GM12878 (cell line): Measurements from ENCODE around the gene TTK. TPM values are rescaled to one million over a fixed set of nuclear protein-coding genes. Genes with fewer than 3 reads are reported as not detected.

ENCODE experiments used
- ATAC-seq: fragments of 200-7000 bp; cut with Tn5 transposase; 3 replicates; pipeline ENCODE4 v1.9.1; 2020; ENCODE audit warnings: mild to moderate bottlenecking, moderate library complexity
- BruUV-seq: library from RNA; stranded (reverse); fragments of 400-500 nt; replicated peaks from 2 replicates; lab custom pipeline; 2021; lab: Mats Ljungman, UMichigan
- CTCF ChIA-PET: fragments of 300-600 bp; sonication (Branson Sonifier 250); formaldehyde crosslinking; extraction: SDS; loops from one replicate; lab custom pipeline; 2021; ENCODE audit warnings: inconsistent platforms; lab: Yijun Ruan, JAX
- POLR2A ChIA-PET: fragments of 350-600 bp; formaldehyde crosslinking; extraction: SDS; loops from one replicate; lab custom pipeline; 2021; ENCODE audit warnings: inconsistent platforms; lab: Charles Lee
- RAD21 ChIA-PET: fragments of 300-600 bp; sonication (Branson Sonifier 250); formaldehyde crosslinking; loops from one replicate; lab custom pipeline; 2023; ENCODE audit warnings: antibody characterized with exemption; ENCODE audit not compliant: unreplicated experiment; lab: Charles Lee
- SMC1A ChIA-PET: fragments of 300-600 bp; sonication (Branson Sonifier 250); formaldehyde crosslinking; loops from one replicate; lab custom pipeline; 2023; ENCODE audit not compliant: unreplicated experiment, uncharacterized antibody; lab: Charles Lee
- DNase-seq: peaks from one replicate; pipeline ENCODE4 v3.0.0-alpha.2; 2011; ENCODE audit warnings: low read depth, low spot score
- FAIRE-seq: peaks from 3 replicates; lab custom pipeline; 2011; peaks lifted over from hg19 to GRCh38; lab: Jason Lieb, UNC
- H2AFZ ChIP-seq: 2 replicates; pipeline ENCODE4 v1.6.0; 2011; ENCODE audit warnings: low read depth, low read length, control low read depth; ENCODE audit not compliant: control insufficient read depth
- H3K27ac ChIP-seq: 2 replicates; pipeline ENCODE4 v1.5.1; 2011; ENCODE audit warnings: control low read depth; ENCODE audit not compliant: control insufficient read depth, insufficient read depth
- H3K27me3 ChIP-seq, 2 experiments: replicated peaks in 1 of 2; 2 replicates each; pipeline versions ENCODE4 v1.6.0 to v1.6.1; 2011; ENCODE audit warnings: low read length in 1 of 2; ENCODE audit not compliant: control insufficient read depth in 2 of 2, insufficient read depth in 2 of 2
- H3K36me3 ChIP-seq, 2 experiments: 2 replicates each; pipeline ENCODE4 v1.5.1; 2011; ENCODE audit warnings: low read length in 1 of 2; ENCODE audit not compliant: control insufficient read depth in 2 of 2, insufficient read depth in 2 of 2
- H3K4me1 ChIP-seq: 2 replicates; pipeline ENCODE4 v1.6.1; 2011; ENCODE audit warnings: mild to moderate bottlenecking, low read length, moderate library complexity, mixed read lengths; ENCODE audit not compliant: control insufficient read depth, insufficient read depth
- H3K4me2 ChIP-seq: 2 replicates; pipeline ENCODE4 v1.6.0; 2011; ENCODE audit warnings: control low read depth; ENCODE audit not compliant: control insufficient read depth, insufficient read depth
- H3K4me3 ChIP-seq: fragments of 200-600 bp; sonication (generic); 2 replicates; pipeline ENCODE4 v1.5.1; 2016
- H3K79me2 ChIP-seq: 2 replicates; pipeline ENCODE4 v1.6.0; 2011; ENCODE audit warnings: low read length; ENCODE audit not compliant: control insufficient read depth, insufficient read depth
- H3K9ac ChIP-seq: 2 replicates; pipeline ENCODE4 v1.8.0; 2011; ENCODE audit warnings: low read length, control low read depth, mixed read lengths; ENCODE audit not compliant: control insufficient read depth, insufficient read depth
- H3K9me3 ChIP-seq: replicated peaks from 3 replicates; pipeline ENCODE4 v1.5.1; 2011; ENCODE audit warnings: mild to moderate bottlenecking, low read length; ENCODE audit not compliant: control insufficient read depth, insufficient read depth
- H4K20me1 ChIP-seq: 2 replicates; pipeline ENCODE4 v1.6.0; 2011; ENCODE audit not compliant: control insufficient read depth, insufficient read depth
- BCL11A ChIP-seq: IDR thresholded peaks from 2 replicates; pipeline ENCODE4 v1.6.1; 2011; ENCODE audit warnings: low read depth, low read length
- CEBPZ ChIP-seq: fragments of 150-350 bp; IDR thresholded peaks from 2 replicates; pipeline ENCODE4 v1.6.1; 2016; ENCODE audit warnings: low read depth, low read length
- CREM ChIP-seq: IDR thresholded peaks from 2 replicates; pipeline ENCODE4 v1.6.1; 2014; ENCODE audit warnings: antibody characterized with exemption, low read depth
- EP300 ChIP-seq, 2 experiments: fragments of 150-350 bp in 1 of 2; IDR thresholded peaks; 2 replicates each; pipeline ENCODE4 v1.6.1; 2011 to 2012; ENCODE audit warnings: low read depth in 2 of 2, low read length in 2 of 2, borderline replicate concordance in 1 of 2, improper control_type of control experiment in 1 of 2, inconsistent platforms in 1 of 2; ENCODE audit not compliant: control insufficient read depth in 1 of 2
- JUND ChIP-seq: IDR thresholded peaks from 2 replicates; pipeline ENCODE4 v1.6.1; 2012; ENCODE audit warnings: low read depth, mild to moderate bottlenecking, low read length, improper control_type of control experiment, moderate library complexity
- NFYB ChIP-seq: IDR thresholded peaks from 2 replicates; pipeline ENCODE4 v1.6.1; 2011; ENCODE audit warnings: low read depth, mild to moderate bottlenecking, low read length, improper control_type of control experiment, moderate library complexity; ENCODE audit not compliant: insufficient read depth
- USF2 ChIP-seq: IDR thresholded peaks from 2 replicates; pipeline ENCODE4 v1.6.1; 2011; ENCODE audit warnings: low read depth, low read length, improper control_type of control experiment, borderline replicate concordance
- ZZZ3 ChIP-seq: IDR thresholded peaks from 2 replicates; pipeline ENCODE4 v1.6.1; 2011; ENCODE audit warnings: low read depth; ENCODE audit not compliant: control insufficient read depth, insufficient read length
- WGBS: methylation state at CpG from one replicate; pipeline ENCODE4 v1.1.6; 2016; ENCODE audit warnings: low lambda C conversion rate; ENCODE audit not compliant: insufficient replicate concordance, insufficient coverage; ENCODE audit errors: missing lambda C conversion rate; 5-methylcytosine and 5-hydroxymethylcytosine counted together
- in situ Hi-C: fragments of 300-500 bp; cut with MboI; formaldehyde crosslinking; loops from 9 replicates; pipeline ENCODE4 v1.14.3; 2018; ENCODE audit warnings: mixed read lengths
- intact Hi-C: fragments of 100-400 bp; cut with micrococcal nuclease; formaldehyde crosslinking; loops from one replicate; pipeline ENCODE4 v1.14.2; 2022; ENCODE audit not compliant: unreplicated experiment
- polyA plus RNA-seq, 11 experiments: library from polyadenylated mRNA; depleted of rRNA in 4 of 11; unstranded in 6 of 11; stranded (reverse) in 5 of 11; fragments of >200 nt; fragmentation: Nextera tagmentation in 4 of 11; fragmentation: Illumina TruSeq in 1 of 11; extraction: Ambion mirVana in 4 of 11; extraction: Trizol in 1 of 11; gene quantifications; 1 replicate in 1 of 11; 2 replicates in 10 of 11; pipeline versions ENCODE4 v1.2.1 to v1.2.3, GENCODE V29; 2011 to 2016; ENCODE audit warnings: inconsistent platforms in 2 of 11, missing spikeins in 2 of 11, low read depth in 1 of 11
- total RNA-seq, 4 experiments: library from RNA; depleted of rRNA in 3 of 4; stranded (reverse); fragments of >200 nt in 3 of 4; fragmentation: Illumina TruSeq in 1 of 4; extraction: Trizol in 1 of 4; gene quantifications; 2 replicates each; pipeline versions ENCODE4 v1.2.1 to v1.2.3, GENCODE V29; 2013 to 2021

The TTK gene
- total and polyA plus RNA-seq, 10 of the 15 experiments (the other 5 are each of a cell fraction or from before 2014, with no cell fraction given), result 23.8 to 52.4 (median 36.0) TPM

GRCh38 chr6:80003826-80004172 lies 650 bp upstream of the TTK start:
- POLR2A ChIA-PET, result interaction anchor here (1.0 to 1.6 kb wide), 4 partner anchors 10 to 102 kb away, joined by 3 to 6 read pairs (median 4); partner anchors contain the start of gene BCKDHB
- H3K4me3 ChIP-seq, result peak overlapping the region; percentile 78

More at GRCh38 chr6:80003826-80004172, 650 bp upstream of the TTK start:
- Histone ChIP-seq H3K27ac (peak overlapping the region; percentile 79), H3K9ac (peak overlapping the region; percentile 77), H2AFZ (peak overlapping the region; percentile 94), H3K4me1 (no peaks in the 10 kb centered on the region; the same call in 1 of the 2 replicates), H3K79me2 (peaks cover 26% of the 10 kb centered on the region), H3K36me3 (peaks cover 0 to under 1% of the 10 kb centered on the region in 2 experiments; a peak in 1 of 4 replicates), H3K9me3 (no peaks in the 10 kb centered on the region), H3K4me2 (peak overlapping the region; percentile 86), H3K27me3 (peaks cover 0 to 2% of the 10 kb centered on the region in 2 experiments; a peak in 1 of 4 replicates), H4K20me1 (no peaks in the 10 kb centered on the region)
- ChIA-PET RAD21 (interaction anchor here (1.8 kb wide), 1 partner anchor 55 kb away, joined by 5 read pairs; no protein-coding TSS in a partner anchor), SMC1A (interaction anchor here (0.9 to 2.0 kb wide), 5 partner anchors 9 to 29 kb away, joined by 3 to 6 read pairs (median 3); no protein-coding TSS in a partner anchor), CTCF (interaction anchor here (1.7 kb wide), 1 partner anchor 54 kb away, joined by 11 read pairs; no protein-coding TSS in a partner anchor)
- no peak for TF ChIP-seq EP300 (IDR thresholded peaks at IDR 0.05; ENCODE audit: borderline replicate concordance in 1 of 2, control insufficient read depth in 1 of 2, low read depth in 2 of 2, low read length in 2 of 2)
- no peak for TF ChIP-seq BCL11A
- no peak for TF ChIP-seq NFYB
- TF ChIP-seq CEBPZ, result no peak
- no peak for TF ChIP-seq CREM
- no peak for TF ChIP-seq JUND
- no peak for TF ChIP-seq USF2
- no peak for TF ChIP-seq ZZZ3
- WGBS, result 28% methylated on average over 13 of the region's 13 CpGs
- no TSS peak for BruUV-seq
- in situ Hi-C loops (no loop called here), intact Hi-C loops (loop anchor here (2.0 kb wide), 1 partner anchor 103 kb away; the partner anchor contains the start of gene BCKDHB)
- peak; percentile 34 for ATAC-seq
- no peak for DNase-seq
- FAIRE-seq, result peak; percentile 75
